GM23338 (cell line): ENCODE data around the gene CDC14B. TPM values are rescaled to one million over a fixed set of nuclear protein-coding genes. Genes with fewer than 3 reads are reported as not detected.

Experiments
- ATAC-seq: fragments of 200-7000 bp; cut with Tn5 transposase; 3 replicates; pipeline ENCODE4 v1.9.1; 2020
- DNase-seq: peaks from one replicate; pipeline ENCODE4 v3.0.0-alpha.2; 2015; ENCODE audit warnings: low spot score
- H2AFZ ChIP-seq: fragments of 200-600 bp; sonication (generic); 2 replicates; pipeline ENCODE4 v1.8.0; 2016; ENCODE audit warnings: antibody characterized with exemption, mild to moderate bottlenecking, moderate library complexity
- H3F3A ChIP-seq: fragments of 200-600 bp; sonication (generic); replicated peaks from 2 replicates; pipeline ENCODE4 v1.8.0; 2017; ENCODE audit warnings: antibody characterized with exemption, mixed run types, low read depth
- H3K27ac ChIP-seq: fragments of 200-600 bp; sonication (generic); 2 replicates; pipeline ENCODE4 v1.6.1; 2016; ENCODE audit warnings: low read depth
- H3K27me3 ChIP-seq: fragments of 200-600 bp; sonication (generic); 2 replicates; pipeline ENCODE4 v1.8.0; 2016; ENCODE audit warnings: mild to moderate bottlenecking, mixed run types, moderate library complexity; ENCODE audit not compliant: insufficient read depth
- H3K36me3 ChIP-seq: fragments of 200-600 bp; sonication (generic); 2 replicates; pipeline ENCODE4 v1.8.0; 2016; ENCODE audit warnings: mild to moderate bottlenecking; ENCODE audit not compliant: insufficient read depth
- H3K4me1 ChIP-seq: fragments of 200-600 bp; sonication (generic); 2 replicates; pipeline ENCODE4 v1.8.0; 2016; ENCODE audit warnings: mild to moderate bottlenecking, moderate library complexity; ENCODE audit not compliant: insufficient read depth
- H3K4me2 ChIP-seq: fragments of 200-600 bp; sonication (generic); 2 replicates; pipeline ENCODE4 v1.7.1; 2017; ENCODE audit warnings: mixed run types
- H3K4me3 ChIP-seq: fragments of 200-600 bp; sonication (generic); 2 replicates; pipeline ENCODE4 v1.6.1; 2016; ENCODE audit warnings: mixed run types
- H3K79me2 ChIP-seq: fragments of 200-600 bp; sonication (generic); replicated peaks from 2 replicates; pipeline ENCODE4 v1.8.0; 2017; ENCODE audit warnings: mild to moderate bottlenecking; ENCODE audit not compliant: insufficient read depth
- H3K9me2 ChIP-seq: fragments of 200-600 bp; sonication (generic); 2 replicates; pipeline ENCODE4 v1.8.0; 2017; ENCODE audit not compliant: insufficient read depth
- H4K20me1 ChIP-seq: fragments of 200-600 bp; sonication (generic); replicated peaks from 2 replicates; pipeline ENCODE4 v1.8.0; 2017; ENCODE audit warnings: mild to moderate bottlenecking; ENCODE audit not compliant: insufficient read depth
- H3K27ac Mint-ChIP-seq: 2 replicates; pipeline ENCODE4 v1.8.0; 2020; ENCODE audit warnings: inconsistent platforms, mild to moderate bottlenecking, moderate library complexity, mixed read lengths
- H3K27me3 Mint-ChIP-seq: 3 replicates; pipeline ENCODE4 v1.8.0; 2022; ENCODE audit warnings: low read depth, mild to moderate bottlenecking, moderate library complexity, mixed read lengths, inconsistent platforms; ENCODE audit not compliant: insufficient read depth, poor library complexity
- H3K36me3 Mint-ChIP-seq: 3 replicates; pipeline ENCODE4 v1.8.0; 2021; ENCODE audit warnings: low read depth, mild to moderate bottlenecking, inconsistent platforms, moderate library complexity, mixed read lengths
- H3K4me1 Mint-ChIP-seq: 3 replicates; pipeline ENCODE4 v1.8.0; 2020; ENCODE audit warnings: mild to moderate bottlenecking, inconsistent platforms, mixed read lengths
- H3K4me3 Mint-ChIP-seq: 3 replicates; pipeline ENCODE4 v1.8.0; 2021; ENCODE audit warnings: moderate library complexity, mild to moderate bottlenecking, inconsistent platforms, mixed read lengths
- H3K9me3 Mint-ChIP-seq: 3 replicates; pipeline ENCODE4 v1.8.0; 2020; ENCODE audit warnings: moderate library complexity, mild to moderate bottlenecking, inconsistent platforms, mixed read lengths
- CREB1 ChIP-seq: fragments of 250-450 bp; sonication (Bioruptor Pico); IDR thresholded peaks from 2 replicates; pipeline ENCODE4 v1.5.0; 2020; ENCODE audit warnings: low read depth, mild to moderate bottlenecking, moderate library complexity
- ETS1 ChIP-seq: IDR thresholded peaks from 2 replicates; pipeline ENCODE4 v1.6.1; 2016; ENCODE audit warnings: antibody characterized with exemption
- EZH2 ChIP-seq: fragments of 200-600 bp; sonication (generic); IDR thresholded peaks from one replicate; pipeline ENCODE4 v1.8.0; 2017; ENCODE audit warnings: antibody characterized with exemption, mild to moderate bottlenecking, low read depth; ENCODE audit not compliant: unreplicated experiment
- EZH2phosphoT487 ChIP-seq: fragments of 200-600 bp; sonication (generic); IDR thresholded peaks from one replicate; pipeline ENCODE4 v1.8.1; 2018; ENCODE audit warnings: antibody characterized with exemption; ENCODE audit not compliant: unreplicated experiment
- NANOG ChIP-seq: IDR thresholded peaks from 2 replicates; pipeline ENCODE4 v1.6.1; 2016; ENCODE audit warnings: antibody characterized with exemption, borderline replicate concordance
- POLR2AphosphoS5 ChIP-seq: IDR thresholded peaks from 2 replicates; pipeline ENCODE4 v1.6.1; 2016; ENCODE audit warnings: antibody characterized with exemption, low read depth
- STAT1 ChIP-seq: IDR thresholded peaks from one replicate; pipeline ENCODE4 v1.6.1; 2016; ENCODE audit warnings: antibody characterized with exemption; ENCODE audit not compliant: unreplicated experiment
- ZNF114 ChIP-seq: fragments of 250-450 bp; sonication (Bioruptor Pico); IDR thresholded peaks from 2 replicates; pipeline ENCODE4 v1.5.0; 2020; ENCODE audit warnings: mild to moderate bottlenecking, moderate library complexity
- ZNF331 ChIP-seq: fragments of 250-450 bp; sonication (Bioruptor Pico); IDR thresholded peaks from 2 replicates; pipeline ENCODE4 v1.5.0; 2020; ENCODE audit warnings: low read depth, mild to moderate bottlenecking, moderate library complexity
- ZNF462 ChIP-seq: fragments of 250-450 bp; sonication (Bioruptor Pico); IDR thresholded peaks from 2 replicates; pipeline ENCODE4 v1.5.0; 2020; ENCODE audit warnings: mild to moderate bottlenecking, moderate library complexity
- polyA plus RNA-seq: library from polyadenylated mRNA; unstranded; fragments of >200 nt; fragmentation: Nextera tagmentation; extraction: Ambion mirVana; gene quantifications from 2 replicates; pipeline ENCODE4 v1.2.1, GENCODE V29; 2016
- total RNA-seq: library from RNA; depleted of rRNA; stranded (reverse); fragments of >200 nt; shearing (Covaris generic); gene quantifications from 2 replicates; pipeline ENCODE4 v1.2.3, GENCODE V29; 2014

CDC14B gene
- total and polyA plus RNA-seq, 2 experiments from 2014 or later: 12.2 to 52.1 TPM

GRCh38 chr9:96618209-96619123, 1.2 kb downstream of the CDC14B start:
- no peaks in the 10 kb centered on the region for H3K9me3 Mint-ChIP-seq
- no peaks in the 10 kb centered on the region for H3K9me2 ChIP-seq
- peaks cover 23% of the 10 kb centered on the region for H3K4me1 ChIP-seq
- peaks cover 45% of the 10 kb centered on the region for H3K4me1 Mint-ChIP-seq
- H3K36me3 Mint-ChIP-seq: no peaks in the 10 kb centered on the region
- H2AFZ ChIP-seq: no peak overlapping the region
- H3K4me3 ChIP-seq: peak overlapping the region; percentile 79
- TF ChIP-seq STAT1: no peak
- no peak for TF ChIP-seq EZH2
- TF ChIP-seq NANOG: no peak
- peak overlapping the region; percentile 92 for H3K4me2 ChIP-seq
- no peak overlapping the region for H3K27ac Mint-ChIP-seq
- peak overlapping the region; percentile 69 for H3K4me3 Mint-ChIP-seq
- H3K27me3 Mint-ChIP-seq: peaks cover 23% of the 10 kb centered on the region
- DNase-seq (peak; percentile 34), ATAC-seq (peak; percentile 9)
- H3K27me3 ChIP-seq: peaks cover 20% of the 10 kb centered on the region
- peaks cover 11% of the 10 kb centered on the region for H3F3A ChIP-seq
- peaks cover 41% of the 10 kb centered on the region for H4K20me1 ChIP-seq
- peaks cover 50% of the 10 kb centered on the region for H3K79me2 ChIP-seq
- H3K27ac ChIP-seq: no peak overlapping the region
- H3K36me3 ChIP-seq: no peaks in the 10 kb centered on the region

DNA sequence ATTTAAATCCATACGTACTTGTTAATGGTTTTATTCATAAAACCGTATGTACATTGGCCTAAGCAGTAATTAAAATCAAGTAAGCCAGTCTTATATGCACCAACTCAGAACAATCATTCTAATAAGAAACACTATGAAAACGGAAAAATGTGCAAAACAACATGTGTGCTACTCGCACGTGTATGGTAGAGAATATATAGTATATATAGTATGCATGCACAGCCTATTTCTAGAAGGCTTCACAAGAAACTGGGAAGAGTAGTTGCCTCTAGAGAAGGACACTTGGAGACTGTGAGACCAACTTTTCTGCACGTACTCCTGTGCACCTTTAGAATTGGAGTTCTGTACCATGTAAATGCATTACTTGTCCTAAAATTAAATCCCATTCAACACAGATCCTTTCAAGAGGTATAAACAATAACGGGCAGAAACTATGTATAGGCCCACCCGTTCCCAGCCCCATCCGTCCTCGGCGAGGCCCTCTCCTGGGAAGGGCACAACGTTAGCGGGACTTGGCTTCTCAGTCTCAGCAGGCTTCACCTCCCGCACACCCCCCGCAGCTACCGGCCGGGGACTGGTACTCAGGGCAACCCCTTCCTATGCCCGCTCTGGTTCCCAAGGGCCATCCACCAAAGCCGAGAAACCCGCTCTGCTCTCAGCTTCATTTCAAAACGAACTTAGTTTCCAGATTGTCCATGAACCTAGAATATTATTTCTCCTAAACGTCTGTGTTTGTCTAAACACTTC, 2.0 kb downstream of the CDC14B start:
- Histone ChIP-seq H2AFZ (no peak overlapping the region), H3K27me3 (peaks cover 20% of the 10 kb centered on the region), H3K4me1 (peaks cover 30% of the 10 kb centered on the region), H3K79me2 (peaks cover 58% of the 10 kb centered on the region), H3K9me2 (no peaks in the 10 kb centered on the region), H3K4me2 (peak overlapping the region; percentile 92), H3K36me3 (no peaks in the 10 kb centered on the region), H4K20me1 (peaks cover 47% of the 10 kb centered on the region), H3K4me3 (peak overlapping the region; percentile 79), H3F3A (peaks cover 11% of the 10 kb centered on the region), H3K27ac (no peak overlapping the region)
- peak; percentile 40 for DNase-seq
- Mint-ChIP-seq H3K36me3 (no peaks in the 10 kb centered on the region), H3K9me3 (no peaks in the 10 kb centered on the region), H3K27me3 (peaks cover 23% of the 10 kb centered on the region), H3K27ac (no peak overlapping the region), H3K4me3 (peak overlapping the region; percentile 69), H3K4me1 (peaks cover 54% of the 10 kb centered on the region)
- ATAC-seq: peak; percentile 5
- TF ChIP-seq EZH2phosphoT487 (no peak), ETS1 (no peak), ZNF462 (CRISPR knock-in tag) (no peak), ZNF331 (CRISPR knock-in tag) (no peak), EZH2 (no peak), STAT1 (no peak), CREB1 (CRISPR knock-in tag) (no peak), ZNF114 (CRISPR knock-in tag) (no peak), POLR2AphosphoS5 (no peak)
